Hematopoietic multipotent progenitor cell (in vitro differentiated cells): ENCODE measurements around the gene NIP7. TPM values are rescaled to one million over a fixed set of nuclear protein-coding genes. Genes with fewer than 3 reads are reported as not detected.
"Not testable (repeated sequence)": the region's sequence is repeated elsewhere in the genome, so short reads cannot be mapped to it uniquely, and the experiment has no call there.

Experiments used
- DNase-seq, 3 donors: peaks; one replicate each; pipeline ENCODE4 v3.0.0-alpha.2; 2011 to 2015; ENCODE audit warnings: low read depth in 2 of 3, low spot score in 2 of 3
- total RNA-seq: library from RNA; depleted of rRNA; stranded (reverse); fragments of >200 nt; gene quantifications from one replicate; pipeline ENCODE4 v1.2.3, GENCODE V29; 2012

NIP7 gene
- total RNA-seq, 1 donor, result 10.8 TPM

GRCh38 chr16:69338557-69339288 is 849 bp upstream of the NIP7 start:
- no peak for DNase-seq

GRCh38 chr16:69340095-69340644 is 598 bp downstream of the NIP7 start:
- DNase-seq, result no peak

GRCh38 chr16:69344171-69344570 is 4.6 kb downstream of the NIP7 start:
- DNase-seq, result no peak

- DNase-seq, result peak in 1 of 3 donors; percentile 21
These were observed 6.4 kb downstream of the NIP7 start for GRCh38 chr16:69345923-69346322.

GRCh38 chr16:69346683-69347082 is 7.1 kb downstream of the NIP7 start:
- no peak for DNase-seq

DNA sequence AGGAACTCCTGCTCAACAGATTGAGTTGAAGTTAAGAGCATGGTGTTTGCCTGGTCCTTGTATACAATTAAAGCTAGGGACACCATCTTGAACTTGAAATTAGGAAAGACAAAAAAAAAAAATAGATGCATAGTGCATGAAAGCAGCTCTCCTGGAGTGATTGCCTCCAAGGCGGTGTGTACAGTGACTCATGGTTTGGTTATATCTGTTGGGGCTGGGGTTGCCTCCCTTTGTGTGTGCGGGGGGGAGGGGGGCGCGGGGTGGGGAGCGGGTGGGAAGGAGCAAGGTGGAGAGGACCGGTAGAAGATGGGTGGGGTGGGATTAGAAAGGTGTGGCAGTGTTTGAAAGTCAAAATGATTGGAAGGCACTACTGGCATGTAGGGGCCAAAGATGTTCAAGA is 8.7 kb downstream of the NIP7 start:
- no peak for DNase-seq

- no peak for DNase-seq
These were observed 10.0 kb downstream of the NIP7 start for GRCh38 chr16:69349536-69349935.

DNA sequence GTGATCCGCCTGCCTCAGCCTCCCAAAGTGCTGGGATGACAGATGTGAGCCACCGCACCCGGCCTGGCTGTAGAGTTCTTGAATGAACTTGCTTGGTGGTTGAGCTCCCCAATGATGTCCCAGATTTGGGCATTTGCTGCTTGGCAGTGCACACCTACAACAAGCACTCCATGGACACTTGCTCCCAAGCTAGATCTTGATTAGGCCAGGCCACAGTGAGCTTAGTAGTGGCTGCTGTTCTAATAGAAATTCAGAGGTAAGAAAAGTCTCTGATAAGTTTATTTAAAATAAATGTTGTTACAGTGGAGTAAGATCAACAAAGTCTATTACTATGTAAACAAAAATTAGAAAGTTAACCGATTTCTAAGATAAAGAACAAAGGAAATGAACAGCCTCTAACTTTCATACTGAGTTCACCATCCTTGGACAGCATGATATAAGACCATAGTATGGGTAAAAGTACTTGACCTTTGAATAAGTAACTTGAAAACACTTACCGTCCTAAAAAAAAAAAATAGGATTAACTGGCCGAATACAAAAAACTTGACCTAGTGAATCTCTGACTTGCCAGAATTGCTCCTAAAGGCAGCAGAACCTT is 11.1 kb downstream of the NIP7 start:
- no peak for DNase-seq

- no peak for DNase-seq
These were observed 11.9 kb downstream of the NIP7 start, which contains the start of gene TMED6 for GRCh38 chr16:69351309-69352027. TSS of gene TMED6 (minus strand) at chr16:69351786. CDS start at chr16:69351753, 33 bp downstream.

- not testable (repeated sequence) for DNase-seq
These were observed 20.5 kb downstream of the NIP7 start for GRCh38 chr16:69360070-69360469.

GRCh38 chr16:69363281-69363717 is 23.7 kb downstream of the NIP7 start:
- no peak for DNase-seq

- no peak for DNase-seq
These were observed 24.5 kb downstream of the NIP7 start for GRCh38 chr16:69364088-69364487.

DNA sequence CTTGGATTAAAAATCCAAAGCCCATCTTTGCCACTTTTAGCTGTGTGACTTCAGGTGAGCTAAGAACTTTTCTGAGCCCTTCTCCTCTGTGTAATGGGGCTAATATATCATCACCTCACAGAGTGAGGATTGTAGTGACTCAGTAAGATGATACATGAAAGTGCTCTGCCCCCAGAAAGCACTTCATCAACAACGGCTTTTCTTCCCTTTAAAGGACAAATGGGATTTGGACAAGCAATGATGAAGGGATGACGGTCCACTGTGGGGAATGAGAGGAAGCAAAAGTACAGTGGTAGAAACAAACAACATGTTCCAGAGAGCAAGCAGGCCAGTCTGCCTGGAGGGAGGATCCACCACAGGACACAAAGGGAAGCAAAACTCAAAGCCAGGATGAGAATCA is 26.3 kb downstream of the NIP7 start:
- no peak for DNase-seq

GRCh38 chr16:69366431-69366830 is 26.9 kb downstream of the NIP7 start:
- no peak for DNase-seq

DNA sequence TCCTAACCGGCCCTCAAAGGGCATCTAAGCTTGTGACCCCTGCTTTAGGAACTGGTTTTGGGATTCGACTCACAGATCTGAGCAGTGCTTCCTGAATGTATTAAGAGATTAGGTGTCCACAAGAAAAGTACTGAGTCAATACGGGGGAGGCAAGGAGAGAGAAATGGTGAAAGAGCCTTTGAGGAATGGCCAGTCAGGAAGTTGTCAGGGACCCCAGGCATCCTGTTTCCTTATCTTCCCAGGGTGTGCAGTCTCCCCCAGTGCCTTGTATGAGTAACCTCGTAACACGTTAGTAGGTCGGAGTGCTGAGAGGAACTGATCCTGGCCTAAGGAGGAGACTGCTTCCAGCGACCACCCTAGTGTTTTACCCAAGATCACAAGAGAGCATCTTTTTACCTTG is 28.4 kb downstream of the NIP7 start:
- DNase-seq, result no peak

DNA sequence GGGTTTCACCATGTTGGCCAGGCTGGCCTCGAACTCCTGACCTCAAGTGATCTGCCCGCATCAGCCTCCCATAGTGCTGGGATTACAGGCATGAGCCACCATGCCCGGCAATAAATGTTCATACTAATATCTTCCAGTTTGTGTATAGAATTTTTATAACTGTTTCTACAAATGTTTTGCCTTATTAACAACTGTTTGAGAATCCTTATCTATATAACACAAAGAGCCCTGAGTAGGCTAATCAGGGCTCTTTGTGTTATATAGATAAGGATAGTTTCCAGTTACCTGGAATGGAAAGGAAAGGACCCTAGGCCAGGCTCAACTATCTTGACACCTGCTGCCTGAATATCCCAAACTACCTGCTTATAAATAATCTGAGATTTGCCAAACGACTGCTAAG is 29.3 kb downstream of the NIP7 start:
- DNase-seq, result no peak

GRCh38 chr16:69371564-69371963 is 32.0 kb downstream of the NIP7 start:
- no peak for DNase-seq

DNA sequence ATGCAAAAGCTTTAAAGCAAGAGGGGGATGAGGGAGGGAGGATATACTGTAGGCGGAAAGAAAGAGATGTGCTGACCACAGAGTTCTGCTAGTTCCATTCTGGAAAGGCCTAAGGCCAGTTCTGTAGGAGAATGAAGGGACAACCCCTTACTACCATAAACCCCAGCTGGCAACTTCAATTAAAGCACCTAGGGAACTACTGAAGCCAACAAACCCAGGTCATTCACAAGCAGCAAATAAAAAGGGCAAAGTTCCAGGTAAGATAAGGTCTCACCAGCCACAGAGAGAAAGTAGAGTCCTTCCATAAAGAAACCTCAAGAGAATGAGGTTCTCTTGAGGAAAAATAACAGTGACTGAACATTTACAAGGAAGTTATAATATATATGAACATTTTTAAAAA is 33.4 kb downstream of the NIP7 start:
- DNase-seq, result no peak

GRCh38 chr16:69376393-69377059 is 37.0 kb downstream of the NIP7 start:
- DNase-seq, result no peak

- no peak for DNase-seq
These were observed 38.5 kb downstream of the NIP7 start for GRCh38 chr16:69378036-69378435.

- no peak for DNase-seq
These were observed 39.2 kb downstream of the NIP7 start for GRCh38 chr16:69378760-69379159.
